GM12878 (cell line): Measurements from ENCODE around the gene GABBR2. TPM values are rescaled to one million over a fixed set of nuclear protein-coding genes. Genes with fewer than 3 reads are reported as not detected.

Source experiments
- ATAC-seq: fragments of 200-7000 bp; cut with Tn5 transposase; 3 replicates; pipeline ENCODE4 v1.9.1; 2020; ENCODE audit warnings: mild to moderate bottlenecking, moderate library complexity
- BruUV-seq: library from RNA; stranded (reverse); fragments of 400-500 nt; replicated peaks from 2 replicates; lab custom pipeline; 2021; lab: Mats Ljungman, UMichigan
- CTCF ChIA-PET: fragments of 300-600 bp; sonication (Branson Sonifier 250); formaldehyde crosslinking; extraction: SDS; loops from one replicate; lab custom pipeline; 2021; ENCODE audit warnings: inconsistent platforms; lab: Yijun Ruan, JAX
- POLR2A ChIA-PET: fragments of 350-600 bp; formaldehyde crosslinking; extraction: SDS; loops from one replicate; lab custom pipeline; 2021; ENCODE audit warnings: inconsistent platforms; lab: Charles Lee
- RAD21 ChIA-PET: fragments of 300-600 bp; sonication (Branson Sonifier 250); formaldehyde crosslinking; loops from one replicate; lab custom pipeline; 2023; ENCODE audit warnings: antibody characterized with exemption; ENCODE audit not compliant: unreplicated experiment; lab: Charles Lee
- SMC1A ChIA-PET: fragments of 300-600 bp; sonication (Branson Sonifier 250); formaldehyde crosslinking; loops from one replicate; lab custom pipeline; 2023; ENCODE audit not compliant: unreplicated experiment, uncharacterized antibody; lab: Charles Lee
- DNase-seq: peaks from one replicate; pipeline ENCODE4 v3.0.0-alpha.2; 2011; ENCODE audit warnings: low read depth, low spot score
- FAIRE-seq: peaks from 3 replicates; lab custom pipeline; 2011; peaks lifted over from hg19 to GRCh38; lab: Jason Lieb, UNC
- H2AFZ ChIP-seq: 2 replicates; pipeline ENCODE4 v1.6.0; 2011; ENCODE audit warnings: low read depth, low read length, control low read depth; ENCODE audit not compliant: control insufficient read depth
- H3K27ac ChIP-seq: 2 replicates; pipeline ENCODE4 v1.5.1; 2011; ENCODE audit warnings: control low read depth; ENCODE audit not compliant: control insufficient read depth, insufficient read depth
- H3K27me3 ChIP-seq, 2 experiments: replicated peaks in 1 of 2; 2 replicates each; pipeline versions ENCODE4 v1.6.0 to v1.6.1; 2011; ENCODE audit warnings: low read length in 1 of 2; ENCODE audit not compliant: control insufficient read depth in 2 of 2, insufficient read depth in 2 of 2
- H3K36me3 ChIP-seq, 2 experiments: 2 replicates each; pipeline ENCODE4 v1.5.1; 2011; ENCODE audit warnings: low read length in 1 of 2; ENCODE audit not compliant: control insufficient read depth in 2 of 2, insufficient read depth in 2 of 2
- H3K4me1 ChIP-seq: 2 replicates; pipeline ENCODE4 v1.6.1; 2011; ENCODE audit warnings: mild to moderate bottlenecking, low read length, moderate library complexity, mixed read lengths; ENCODE audit not compliant: control insufficient read depth, insufficient read depth
- H3K4me2 ChIP-seq: 2 replicates; pipeline ENCODE4 v1.6.0; 2011; ENCODE audit warnings: control low read depth; ENCODE audit not compliant: control insufficient read depth, insufficient read depth
- H3K4me3 ChIP-seq: fragments of 200-600 bp; sonication (generic); 2 replicates; pipeline ENCODE4 v1.5.1; 2016
- H3K79me2 ChIP-seq: 2 replicates; pipeline ENCODE4 v1.6.0; 2011; ENCODE audit warnings: low read length; ENCODE audit not compliant: control insufficient read depth, insufficient read depth
- H3K9ac ChIP-seq: 2 replicates; pipeline ENCODE4 v1.8.0; 2011; ENCODE audit warnings: low read length, control low read depth, mixed read lengths; ENCODE audit not compliant: control insufficient read depth, insufficient read depth
- H3K9me3 ChIP-seq: replicated peaks from 3 replicates; pipeline ENCODE4 v1.5.1; 2011; ENCODE audit warnings: mild to moderate bottlenecking, low read length; ENCODE audit not compliant: control insufficient read depth, insufficient read depth
- H4K20me1 ChIP-seq: 2 replicates; pipeline ENCODE4 v1.6.0; 2011; ENCODE audit not compliant: control insufficient read depth, insufficient read depth
- ATF2 ChIP-seq: IDR thresholded peaks from 2 replicates; pipeline ENCODE4 v1.6.1; 2012; ENCODE audit warnings: low read length, inconsistent platforms
- FOS ChIP-seq: IDR thresholded peaks from 3 replicates; pipeline ENCODE4 v1.6.1; 2011; ENCODE audit warnings: borderline replicate concordance; ENCODE audit not compliant: insufficient read length; ENCODE audit errors: extremely low read depth
- NR2C2 ChIP-seq: IDR thresholded peaks from 2 replicates; pipeline ENCODE4 v1.6.1; 2011; ENCODE audit warnings: borderline replicate concordance, low read depth; ENCODE audit not compliant: control insufficient read depth, insufficient read length
- RCOR1 ChIP-seq: conservative IDR thresholded peaks from 2 replicates; pipeline ENCODE4 v1.6.1; 2012; ENCODE audit warnings: low read depth, low read length, improper control_type of control experiment
- RFX5 ChIP-seq: IDR thresholded peaks from 2 replicates; pipeline ENCODE4 v1.6.1; 2011; ENCODE audit warnings: low read depth, low read length, improper control_type of control experiment
- SMC3 ChIP-seq: IDR thresholded peaks from 2 replicates; pipeline ENCODE4 v1.6.1; 2011; ENCODE audit warnings: low read length, improper control_type of control experiment, borderline replicate concordance
- STAT1 ChIP-seq: fragments of 450-650 bp; conservative IDR thresholded peaks from 2 replicates; pipeline ENCODE4 v1.6.1; 2014; ENCODE audit warnings: antibody characterized with exemption, mild to moderate bottlenecking
- TAF1 ChIP-seq: IDR thresholded peaks from 2 replicates; pipeline ENCODE4 v1.6.1; 2011; ENCODE audit warnings: mild to moderate bottlenecking, low read depth, low read length, borderline replicate concordance
- ZBTB4 ChIP-seq: fragments of 450-650 bp; formaldehyde crosslinking; IDR thresholded peaks from 2 replicates; pipeline ENCODE4 v1.4.0; 2022; ENCODE audit warnings: mild to moderate bottlenecking, moderate library complexity
- ZNF24 ChIP-seq: fragments of 450-650 bp; IDR thresholded peaks from 2 replicates; pipeline ENCODE4 v1.6.1; 2017; ENCODE audit warnings: antibody characterized with exemption, mild to moderate bottlenecking
- WGBS: methylation state at CpG from one replicate; pipeline ENCODE4 v1.1.6; 2016; ENCODE audit warnings: low lambda C conversion rate; ENCODE audit not compliant: insufficient replicate concordance, insufficient coverage; ENCODE audit errors: missing lambda C conversion rate; 5-methylcytosine and 5-hydroxymethylcytosine counted together
- in situ Hi-C: fragments of 300-500 bp; cut with MboI; formaldehyde crosslinking; loops from 9 replicates; pipeline ENCODE4 v1.14.3; 2018; ENCODE audit warnings: mixed read lengths
- intact Hi-C: fragments of 100-400 bp; cut with micrococcal nuclease; formaldehyde crosslinking; loops from one replicate; pipeline ENCODE4 v1.14.2; 2022; ENCODE audit not compliant: unreplicated experiment
- polyA plus RNA-seq, 11 experiments: library from polyadenylated mRNA; depleted of rRNA in 4 of 11; unstranded in 6 of 11; stranded (reverse) in 5 of 11; fragments of >200 nt; fragmentation: Nextera tagmentation in 4 of 11; fragmentation: Illumina TruSeq in 1 of 11; extraction: Ambion mirVana in 4 of 11; extraction: Trizol in 1 of 11; gene quantifications; 1 replicate in 1 of 11; 2 replicates in 10 of 11; pipeline versions ENCODE4 v1.2.1 to v1.2.3, GENCODE V29; 2011 to 2016; ENCODE audit warnings: inconsistent platforms in 2 of 11, missing spikeins in 2 of 11, low read depth in 1 of 11
- total RNA-seq, 4 experiments: library from RNA; depleted of rRNA in 3 of 4; stranded (reverse); fragments of >200 nt in 3 of 4; fragmentation: Illumina TruSeq in 1 of 4; extraction: Trizol in 1 of 4; gene quantifications; 2 replicates each; pipeline versions ENCODE4 v1.2.1 to v1.2.3, GENCODE V29; 2013 to 2021
- TF ChIP-seq, protein P1 (sequence below): IDR thresholded peaks from 2 replicates; pipeline ENCODE4 v1.6.1; 2012; ENCODE audit warnings: low read depth, low read length, improper control_type of control experiment
- TF ChIP-seq, protein P2 (sequence below): fragments of 450-650 bp; conservative IDR thresholded peaks from 2 replicates; pipeline ENCODE4 v1.6.1; 2017; ENCODE audit warnings: mild to moderate bottlenecking, moderate library complexity
- TF ChIP-seq, protein P3 (sequence below): IDR thresholded peaks from 2 replicates; pipeline ENCODE4 v1.6.1; 2012; ENCODE audit warnings: low read depth, low read length, improper control_type of control experiment

GABBR2 gene
- total and polyA plus RNA-seq, 10 of the 15 experiments (the other 5 are each of a cell fraction or from before 2014, with no cell fraction given), result 0.02 to 2.2 (median 0.06) TPM; not detected in 2

DNA sequence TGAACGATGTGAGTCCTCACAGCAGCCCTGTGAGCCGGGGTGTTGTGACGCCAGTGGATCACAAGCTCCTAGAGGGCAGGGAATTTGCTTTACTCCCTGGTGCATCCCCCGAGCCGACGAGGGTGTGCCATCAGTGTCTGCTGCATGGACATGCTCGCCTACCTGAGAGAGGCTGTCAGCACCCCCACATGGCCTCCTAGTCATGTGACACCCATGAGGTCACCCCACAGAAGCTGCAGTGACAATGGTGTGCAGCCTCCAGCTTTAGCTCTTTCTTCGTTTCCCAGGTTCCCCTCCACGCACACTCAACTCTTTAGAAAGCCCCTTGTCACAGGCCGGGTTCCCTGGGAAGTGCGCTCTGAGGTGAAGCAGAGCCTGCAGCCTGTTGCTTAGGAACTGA is 19.8 kb upstream of the GABBR2 start:
- no peak for DNase-seq
- TF ChIP-seq, protein P1, sequence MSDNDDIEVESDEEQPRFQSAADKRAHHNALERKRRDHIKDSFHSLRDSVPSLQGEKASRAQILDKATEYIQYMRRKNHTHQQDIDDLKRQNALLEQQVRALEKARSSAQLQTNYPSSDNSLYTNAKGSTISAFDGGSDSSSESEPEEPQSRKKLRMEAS, result no peak
- no peak for TF ChIP-seq RCOR1
- TF ChIP-seq, protein P2, sequence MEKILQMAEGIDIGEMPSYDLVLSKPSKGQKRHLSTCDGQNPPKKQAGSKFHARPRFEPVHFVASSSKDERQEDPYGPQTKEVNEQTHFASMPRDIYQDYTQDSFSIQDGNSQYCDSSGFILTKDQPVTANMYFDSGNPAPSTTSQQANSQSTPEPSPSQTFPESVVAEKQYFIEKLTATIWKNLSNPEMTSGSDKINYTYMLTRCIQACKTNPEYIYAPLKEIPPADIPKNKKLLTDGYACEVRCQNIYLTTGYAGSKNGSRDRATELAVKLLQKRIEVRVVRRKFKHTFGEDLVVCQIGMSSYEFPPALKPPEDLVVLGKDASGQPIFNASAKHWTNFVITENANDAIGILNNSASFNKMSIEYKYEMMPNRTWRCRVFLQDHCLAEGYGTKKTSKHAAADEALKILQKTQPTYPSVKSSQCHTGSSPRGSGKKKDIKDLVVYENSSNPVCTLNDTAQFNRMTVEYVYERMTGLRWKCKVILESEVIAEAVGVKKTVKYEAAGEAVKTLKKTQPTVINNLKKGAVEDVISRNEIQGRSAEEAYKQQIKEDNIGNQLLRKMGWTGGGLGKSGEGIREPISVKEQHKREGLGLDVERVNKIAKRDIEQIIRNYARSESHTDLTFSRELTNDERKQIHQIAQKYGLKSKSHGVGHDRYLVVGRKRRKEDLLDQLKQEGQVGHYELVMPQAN, result no peak
- TF ChIP-seq, protein P3, sequence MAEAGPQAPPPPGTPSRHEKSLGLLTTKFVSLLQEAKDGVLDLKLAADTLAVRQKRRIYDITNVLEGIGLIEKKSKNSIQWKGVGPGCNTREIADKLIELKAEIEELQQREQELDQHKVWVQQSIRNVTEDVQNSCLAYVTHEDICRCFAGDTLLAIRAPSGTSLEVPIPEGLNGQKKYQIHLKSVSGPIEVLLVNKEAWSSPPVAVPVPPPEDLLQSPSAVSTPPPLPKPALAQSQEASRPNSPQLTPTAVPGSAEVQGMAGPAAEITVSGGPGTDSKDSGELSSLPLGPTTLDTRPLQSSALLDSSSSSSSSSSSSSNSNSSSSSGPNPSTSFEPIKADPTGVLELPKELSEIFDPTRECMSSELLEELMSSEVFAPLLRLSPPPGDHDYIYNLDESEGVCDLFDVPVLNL, result no peak
- no peak for TF ChIP-seq TAF1
- no peak for TF ChIP-seq SMC3
- no peak for TF ChIP-seq FOS
- TF ChIP-seq ATF2, result no peak
- no peak for TF ChIP-seq ZBTB4 (CRISPR knock-in tag)
- no peak for TF ChIP-seq NR2C2
- no peak for TF ChIP-seq ZNF24
- no peak for TF ChIP-seq STAT1
- no peak for TF ChIP-seq RFX5
- TF ChIP-seq, all 136 proteins: peak for 0
- no peak overlapping the region for H3K27ac ChIP-seq
- no peak for ATAC-seq
- intact Hi-C loops, result no loop called here
- no peak for FAIRE-seq
- no peak overlapping the region for H2AFZ ChIP-seq
- no peaks in the 10 kb centered on the region for H3K9me3 ChIP-seq
- CTCF ChIA-PET, result no interaction called here
- POLR2A ChIA-PET, result no interaction called here
- H3K4me3 ChIP-seq, result no peak overlapping the region
- H3K79me2 ChIP-seq, result no peaks in the 10 kb centered on the region
- in situ Hi-C loops, result no loop called here
- no TSS peak for BruUV-seq
- SMC1A ChIA-PET, result no interaction called here
- 67% methylated on average over 11 of the region's 11 CpGs for WGBS
- H3K9ac ChIP-seq, result no peak overlapping the region
- peaks cover 2 to 4% of the 10 kb centered on the region in 2 experiments; a peak in 3 of 4 replicates for H3K27me3 ChIP-seq
- RAD21 ChIA-PET, result no interaction called here
- H3K4me2 ChIP-seq, result no peak overlapping the region
- no peaks in the 10 kb centered on the region for H3K36me3 ChIP-seq
- H4K20me1 ChIP-seq, result no peaks in the 10 kb centered on the region
- H3K4me1 ChIP-seq, result no peaks in the 10 kb centered on the region
